Gastroesophageal sphincter (tissue), 3 donors: ENCODE data around the gene ARHGAP24.

ENCODE experiments used
- EP300 ChIP-seq: sonication (generic); formaldehyde crosslinking; IDR thresholded peaks from one replicate; pipeline ENCODE4 v1.6.1; 2017; ENCODE audit warnings: antibody characterized with exemption, mild to moderate bottlenecking
- POLR2A ChIP-seq, 2 donors: fragments of 450-650 bp; IDR thresholded peaks; one replicate each; pipeline ENCODE4 v1.6.1; 2017; ENCODE audit warnings: antibody characterized with exemption in 2 of 2, mild to moderate bottlenecking in 2 of 2, moderate library complexity in 1 of 2
- TF ChIP-seq, protein P1 (sequence below), 4 experiments: fragments of 200-600 bp in 2 of 4; fragments of 450-650 bp in 2 of 4; sonication (generic) in 1 of 4; IDR thresholded peaks; one replicate each; pipeline ENCODE4 v1.5.1; 2017 to 2019; ENCODE audit warnings: antibody characterized with exemption in 4 of 4, mild to moderate bottlenecking in 2 of 4, moderate library complexity in 2 of 4

DNA sequence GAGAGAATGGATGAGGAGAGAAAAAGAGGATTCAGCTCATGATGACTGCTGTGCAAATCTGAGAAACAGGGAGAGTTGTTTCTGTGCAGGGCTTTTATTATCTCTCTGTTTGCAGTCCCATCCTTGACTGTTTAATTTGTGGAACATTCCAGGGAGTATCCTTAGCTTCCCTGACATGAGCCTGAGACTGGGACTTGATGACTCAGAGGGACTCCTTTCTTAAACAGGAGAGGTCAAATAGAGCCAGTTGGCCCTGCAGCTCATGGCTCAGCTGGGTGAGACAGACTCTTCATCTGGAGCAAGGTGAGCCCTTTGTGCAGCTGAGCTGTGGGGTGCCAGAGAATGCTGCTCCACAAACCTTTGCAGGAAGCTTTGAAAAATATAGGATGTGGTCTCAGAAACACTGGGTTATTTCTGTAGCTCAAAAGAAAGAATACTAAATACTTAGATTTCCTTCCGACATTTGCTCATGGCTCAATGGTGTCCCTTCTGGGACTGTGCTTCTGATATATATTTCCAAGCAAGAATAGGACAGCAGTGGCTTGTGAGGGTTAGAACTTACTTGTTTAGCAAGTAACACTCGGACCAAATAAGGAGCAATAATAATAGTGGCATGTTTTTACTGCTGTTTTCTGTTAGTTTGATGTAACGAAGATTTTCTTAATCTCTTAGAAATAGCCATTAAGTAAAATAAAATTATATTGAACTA is 14.5 kb downstream of the ARHGAP24 start:
- TF ChIP-seq, protein P1, sequence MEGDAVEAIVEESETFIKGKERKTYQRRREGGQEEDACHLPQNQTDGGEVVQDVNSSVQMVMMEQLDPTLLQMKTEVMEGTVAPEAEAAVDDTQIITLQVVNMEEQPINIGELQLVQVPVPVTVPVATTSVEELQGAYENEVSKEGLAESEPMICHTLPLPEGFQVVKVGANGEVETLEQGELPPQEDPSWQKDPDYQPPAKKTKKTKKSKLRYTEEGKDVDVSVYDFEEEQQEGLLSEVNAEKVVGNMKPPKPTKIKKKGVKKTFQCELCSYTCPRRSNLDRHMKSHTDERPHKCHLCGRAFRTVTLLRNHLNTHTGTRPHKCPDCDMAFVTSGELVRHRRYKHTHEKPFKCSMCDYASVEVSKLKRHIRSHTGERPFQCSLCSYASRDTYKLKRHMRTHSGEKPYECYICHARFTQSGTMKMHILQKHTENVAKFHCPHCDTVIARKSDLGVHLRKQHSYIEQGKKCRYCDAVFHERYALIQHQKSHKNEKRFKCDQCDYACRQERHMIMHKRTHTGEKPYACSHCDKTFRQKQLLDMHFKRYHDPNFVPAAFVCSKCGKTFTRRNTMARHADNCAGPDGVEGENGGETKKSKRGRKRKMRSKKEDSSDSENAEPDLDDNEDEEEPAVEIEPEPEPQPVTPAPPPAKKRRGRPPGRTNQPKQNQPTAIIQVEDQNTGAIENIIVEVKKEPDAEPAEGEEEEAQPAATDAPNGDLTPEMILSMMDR (IDR thresholded peaks at IDR 0.05) = no peak
- TF ChIP-seq POLR2A (IDR thresholded peaks at IDR 0.05) = no peak
- TF ChIP-seq EP300 = no peak
